GM23248 (cell line): ENCODE data around the gene EPHA2.

Experiments used
- EZH2 ChIP-seq: fragments of 200-600 bp; sonication (generic); IDR thresholded peaks from 2 replicates; pipeline ENCODE4 v1.6.1; 2018; ENCODE audit warnings: antibody characterized with exemption, mild to moderate bottlenecking; ENCODE audit not compliant: insufficient read depth, poor library complexity, severe bottlenecking
- EZH2phosphoT487 ChIP-seq: fragments of 200-600 bp; sonication (generic); IDR thresholded peaks from 2 replicates; pipeline ENCODE4 v1.6.1; 2018; ENCODE audit warnings: antibody characterized with exemption, moderate library complexity, mild to moderate bottlenecking, low read depth; ENCODE audit not compliant: insufficient read depth

GRCh38 chr1:16110456-16110855 lies 45.4 kb downstream of the EPHA2 start:
- no peak for TF ChIP-seq EZH2
- no peak for TF ChIP-seq EZH2phosphoT487
